Measurements from ENCODE around the gene BSDC1. TPM values are rescaled to one million over a fixed set of nuclear protein-coding genes. Genes with fewer than 3 reads are reported as not detected.

BSDC1 gene
- total RNA-seq, 2 experiments from 2014 or later, result 29.4 to 36.9 TPM

DNA sequence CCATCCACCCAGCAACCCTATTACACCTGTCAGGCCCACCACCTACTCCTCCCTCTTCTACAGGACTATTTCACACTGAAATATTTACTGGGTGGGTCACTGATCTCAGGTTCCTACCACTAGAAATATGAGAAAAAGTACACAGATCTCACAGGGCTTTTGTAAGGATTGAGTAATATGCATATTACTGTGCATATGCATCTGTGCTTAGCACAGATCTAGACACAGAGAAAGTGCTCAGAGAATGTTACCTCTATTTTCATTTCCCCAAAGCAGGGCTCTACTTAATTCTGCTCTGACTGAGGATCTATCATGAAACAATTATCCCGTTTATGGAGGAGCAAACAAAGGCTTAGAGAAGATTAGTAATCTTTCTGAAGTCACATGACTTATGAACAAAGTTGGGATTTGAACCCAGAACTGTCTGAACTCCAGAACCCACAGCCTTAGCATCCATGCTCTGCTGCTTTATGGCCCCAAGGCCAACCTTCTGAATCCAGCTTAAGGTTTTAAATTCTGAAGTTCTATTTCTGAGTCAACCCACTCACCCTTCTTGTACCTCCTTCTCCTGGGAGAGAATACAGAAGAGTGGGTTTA, 20.1 kb downstream of the BSDC1 start:
- Mint-ChIP-seq H3K9me3 (ENCODE audit: low read depth) (no peaks in the 10 kb centered on the region), H3K36me3 (ENCODE audit: low read depth) (peaks cover 25% of the 10 kb centered on the region), H3K4me3 (no peak overlapping the region), H3K27ac (no peak overlapping the region), H3K4me1 (peaks cover 13% of the 10 kb centered on the region), H3K27me3 (no peaks in the 10 kb centered on the region)
- intact Hi-C loops (cut with DNase I, micrococcal nuclease), result no loop called here
- ChIA-PET POLR2A (no interaction called here), CTCF (no interaction called here)
- ATAC-seq (no peak), DNase-seq (no peak)

DNA sequence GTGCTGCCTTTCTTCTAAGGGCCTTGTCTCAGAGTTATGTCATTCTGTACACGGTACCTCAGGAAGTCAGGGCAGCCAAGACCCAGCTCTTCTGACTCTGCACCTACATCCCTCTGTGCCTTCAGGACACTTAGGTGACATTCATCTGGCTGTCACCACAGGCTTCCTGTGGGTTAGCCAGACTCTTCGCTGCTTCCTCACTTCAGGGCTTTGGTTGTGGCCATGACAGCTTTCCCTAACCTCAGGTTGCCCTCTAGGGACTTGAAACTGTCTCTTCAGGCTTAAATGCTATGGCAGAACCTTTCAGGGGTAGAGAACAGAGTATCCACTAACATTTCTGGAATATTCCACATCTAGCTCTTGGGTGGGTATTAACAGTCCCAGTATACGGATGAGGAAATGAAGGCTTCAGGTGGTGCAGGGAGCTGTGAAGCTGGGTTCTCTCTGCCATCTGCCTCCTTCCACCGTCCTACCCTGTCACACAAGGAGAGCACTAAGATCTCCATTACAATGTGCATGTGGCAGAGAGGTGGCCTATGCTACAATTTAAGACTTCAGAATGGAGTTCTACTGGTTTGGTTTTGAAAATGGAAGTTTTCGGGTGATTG, 22.0 kb downstream of the BSDC1 start:
- peak overlapping the region; percentile 44 for H3K27ac Mint-ChIP-seq
- peaks cover 13% of the 10 kb centered on the region for H3K4me1 Mint-ChIP-seq
- ChIA-PET POLR2A (interaction anchor here (0.6 to 0.7 kb wide), 3 partner anchors 33 to 263 kb away, joined by 3 read pairs; no protein-coding TSS in a partner anchor), CTCF (interaction anchor here (0.8 to 1.7 kb wide), 4 partner anchors 22 to 157 kb away, joined by 3 to 6 read pairs (median 3); partner anchors contain the start of gene BSDC1)
- peak; percentile 51 for DNase-seq
- no peaks in the 10 kb centered on the region for H3K9me3 Mint-ChIP-seq (ENCODE audit: low read depth)
- H3K27me3 Mint-ChIP-seq, result no peaks in the 10 kb centered on the region
- intact Hi-C loops (cut with DNase I, micrococcal nuclease), result no loop called here
- H3K4me3 Mint-ChIP-seq, result no peak overlapping the region
- H3K36me3 Mint-ChIP-seq (ENCODE audit: low read depth), result peaks cover 15% of the 10 kb centered on the region
- peak; percentile 78 for ATAC-seq

DNA sequence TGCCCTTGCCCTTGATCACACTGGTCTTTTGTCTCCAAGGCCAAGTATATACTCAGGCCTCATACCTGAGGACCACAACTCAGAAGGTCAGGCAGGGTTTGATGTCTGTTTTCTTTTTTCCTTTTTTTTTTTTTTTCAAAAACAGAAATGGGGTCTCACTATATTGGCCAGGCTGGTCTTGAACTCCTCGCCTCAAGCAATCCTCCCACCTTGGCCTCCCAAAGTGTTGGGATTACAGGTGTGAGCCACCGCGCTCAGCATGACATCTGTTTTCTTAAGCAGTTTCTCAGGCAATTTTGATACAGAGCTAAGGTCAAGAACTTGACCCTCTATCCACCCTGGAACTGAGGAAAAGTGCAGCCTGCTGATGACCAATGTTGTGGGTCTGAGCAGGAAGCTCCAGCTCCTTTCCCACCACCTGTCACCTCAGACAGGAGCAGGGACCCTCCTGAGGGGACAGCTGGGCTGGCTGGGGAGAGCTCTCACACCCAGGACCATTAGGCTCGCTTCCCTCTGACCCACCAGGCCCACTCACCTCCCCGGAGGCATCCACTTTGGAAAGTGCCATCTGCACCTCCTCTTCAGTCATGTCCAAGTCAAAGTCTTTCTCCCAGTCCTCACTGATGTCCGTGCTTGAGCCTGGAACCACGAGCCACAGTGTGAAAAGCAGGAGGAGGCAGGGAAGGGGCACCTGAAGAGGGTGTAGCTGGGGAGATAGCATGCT, 26.2 kb downstream of the BSDC1 start:
- DNase-seq (no peak), ATAC-seq (no peak)
- H3K27me3 Mint-ChIP-seq, result no peaks in the 10 kb centered on the region
- peaks cover 13% of the 10 kb centered on the region for H3K4me1 Mint-ChIP-seq
- H3K9me3 Mint-ChIP-seq (ENCODE audit: low read depth), result no peaks in the 10 kb centered on the region
- no peak overlapping the region for H3K27ac Mint-ChIP-seq
- no peak overlapping the region for H3K4me3 Mint-ChIP-seq
- peaks cover 6% of the 10 kb centered on the region for H3K36me3 Mint-ChIP-seq (ENCODE audit: low read depth)
- POLR2A ChIA-PET, result no interaction called here
- intact Hi-C loops (cut with DNase I, micrococcal nuclease), result no loop called here
- CTCF ChIA-PET, result no interaction called here

DNA sequence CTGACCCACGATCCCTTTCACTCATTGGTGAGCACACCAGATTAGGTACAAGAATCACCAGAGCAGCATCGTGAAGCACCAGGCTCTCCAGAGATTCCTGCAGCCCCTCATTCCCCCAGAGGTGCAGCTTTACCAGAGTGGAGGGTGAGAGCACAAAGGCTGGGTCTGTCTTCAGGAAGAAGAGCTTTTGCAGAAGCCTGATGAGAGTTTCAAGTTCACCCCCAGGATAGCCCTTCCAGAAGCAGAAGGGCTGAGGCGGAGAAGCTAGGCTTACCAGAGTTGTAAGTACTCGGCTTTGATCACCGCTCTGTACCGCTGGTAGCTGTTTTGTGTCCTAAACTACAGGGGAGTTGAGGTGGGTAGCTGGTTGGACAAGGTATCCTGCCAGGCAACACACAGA, 28.8 kb downstream of the BSDC1 start:
- peaks cover 12% of the 10 kb centered on the region for H3K36me3 Mint-ChIP-seq (ENCODE audit: low read depth)
- ChIA-PET CTCF (interaction anchor here (0.7 to 3.3 kb wide), 4 partner anchors 10 to 62 kb away, joined by 3 to 16 read pairs (median 4); no protein-coding TSS in a partner anchor), POLR2A (no interaction called here)
- peaks cover 2% of the 10 kb centered on the region for H3K27me3 Mint-ChIP-seq
- H3K9me3 Mint-ChIP-seq (ENCODE audit: low read depth), result no peaks in the 10 kb centered on the region
- no peak overlapping the region for H3K27ac Mint-ChIP-seq
- peaks cover 11% of the 10 kb centered on the region for H3K4me1 Mint-ChIP-seq
- intact Hi-C loops (cut with DNase I, micrococcal nuclease), result no loop called here
- no peak for ATAC-seq
- no peak for DNase-seq
- H3K4me3 Mint-ChIP-seq, result no peak overlapping the region

DNA sequence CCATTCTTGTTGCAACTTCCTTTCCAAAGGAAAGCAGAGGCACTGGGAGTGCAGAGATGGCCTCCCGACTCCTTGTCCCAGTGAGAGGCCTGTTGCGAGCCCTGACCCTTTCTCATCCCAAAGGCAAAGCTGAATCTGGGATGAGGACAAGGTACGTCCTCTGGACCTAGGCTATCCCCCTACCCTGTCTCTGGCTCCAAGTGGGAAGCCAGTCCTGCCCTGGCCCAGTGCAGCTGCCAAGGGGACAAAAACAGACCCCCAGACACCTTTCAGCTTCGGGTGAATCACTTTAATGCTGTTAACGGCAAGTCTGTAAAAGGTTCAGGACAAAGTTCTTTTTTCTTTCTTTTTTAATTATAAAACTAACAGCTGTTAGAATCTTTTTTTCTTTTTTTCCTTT, 29.4 kb downstream of the BSDC1 start:
- peaks cover 12% of the 10 kb centered on the region for H3K36me3 Mint-ChIP-seq (ENCODE audit: low read depth)
- ChIA-PET CTCF (interaction anchor here (0.7 to 3.3 kb wide), 3 partner anchors 11 to 33 kb away, joined by 3 to 16 read pairs (median 3); no protein-coding TSS in a partner anchor), POLR2A (no interaction called here)
- no peak for ATAC-seq
- H3K4me3 Mint-ChIP-seq, result no peak overlapping the region
- intact Hi-C loops (cut with DNase I, micrococcal nuclease), result no loop called here
- DNase-seq, result no peak
- H3K27ac Mint-ChIP-seq, result no peak overlapping the region
- peaks cover 2% of the 10 kb centered on the region for H3K27me3 Mint-ChIP-seq
- no peaks in the 10 kb centered on the region for H3K9me3 Mint-ChIP-seq (ENCODE audit: low read depth)
- H3K4me1 Mint-ChIP-seq, result peaks cover 14% of the 10 kb centered on the region

DNA sequence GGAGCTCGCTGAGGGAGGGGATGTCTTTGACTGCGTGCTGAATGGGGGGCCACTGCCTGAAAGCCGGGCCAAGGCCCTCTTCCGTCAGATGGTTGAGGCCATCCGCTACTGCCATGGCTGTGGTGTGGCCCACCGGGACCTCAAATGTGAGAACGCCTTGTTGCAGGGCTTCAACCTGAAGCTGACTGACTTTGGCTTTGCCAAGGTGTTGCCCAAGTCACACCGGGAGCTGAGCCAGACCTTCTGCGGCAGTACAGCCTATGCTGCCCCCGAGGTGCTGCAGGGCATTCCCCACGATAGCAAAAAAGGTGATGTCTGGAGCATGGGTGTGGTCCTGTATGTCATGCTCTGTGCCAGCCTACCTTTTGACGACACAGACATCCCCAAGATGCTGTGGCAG, 30.5 kb downstream of the BSDC1 start:
- POLR2A ChIA-PET, result no interaction called here
- no peaks in the 10 kb centered on the region for H3K9me3 Mint-ChIP-seq (ENCODE audit: low read depth)
- H3K27ac Mint-ChIP-seq, result no peak overlapping the region
- H3K4me1 Mint-ChIP-seq, result peaks cover 18% of the 10 kb centered on the region
- DNase-seq (no peak), ATAC-seq (no peak)
- no peak overlapping the region for H3K4me3 Mint-ChIP-seq
- peaks cover 12% of the 10 kb centered on the region for H3K36me3 Mint-ChIP-seq (ENCODE audit: low read depth)
- intact Hi-C loops (cut with DNase I, micrococcal nuclease), result no loop called here
- CTCF ChIA-PET, result interaction anchor here (3.3 kb wide), 1 partner anchor 11 kb away, joined by 16 read pairs; no protein-coding TSS in a partner anchor
- peaks cover 2% of the 10 kb centered on the region for H3K27me3 Mint-ChIP-seq

DNA sequence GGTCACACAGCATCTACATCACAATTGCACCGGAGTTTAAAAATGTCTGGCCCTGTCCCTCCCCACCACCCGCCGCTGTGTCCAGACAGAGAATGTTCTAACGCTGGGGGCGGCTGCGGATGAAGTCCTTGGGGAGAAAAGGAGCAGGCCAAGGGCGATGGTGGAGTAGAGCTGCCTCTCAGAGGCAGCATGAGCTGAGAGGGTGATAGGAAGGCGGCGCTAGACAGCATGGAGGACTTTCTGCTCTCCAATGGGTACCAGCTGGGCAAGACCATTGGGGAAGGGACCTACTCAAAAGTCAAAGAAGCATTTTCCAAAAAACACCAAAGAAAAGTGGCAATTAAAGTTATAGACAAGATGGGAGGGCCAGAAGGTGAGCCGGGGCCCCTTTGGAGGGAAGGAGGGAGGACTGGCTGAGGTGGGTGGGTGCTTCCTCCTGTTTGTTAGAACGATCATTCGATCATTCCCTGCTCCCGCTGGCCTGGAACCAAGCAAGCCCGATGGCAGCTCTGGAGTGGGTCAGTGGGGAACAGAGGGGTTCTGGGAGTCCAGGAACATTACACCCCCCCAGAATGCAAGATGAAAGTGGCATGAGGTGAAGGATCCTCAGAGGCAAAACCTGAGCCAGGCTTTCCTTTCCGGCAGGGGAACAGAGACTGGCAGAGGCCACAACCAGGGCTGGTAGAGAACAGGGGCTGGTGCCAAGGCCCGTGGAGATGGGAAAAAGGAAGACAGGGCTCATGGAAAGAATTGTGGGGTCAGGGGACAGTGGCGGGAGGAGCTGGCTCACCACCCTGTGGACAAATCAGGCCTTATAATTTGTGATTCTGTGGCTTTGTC, 31.5 kb downstream of the BSDC1 start, which contains the start of the genes FAM229A and TSSK3:
FAM229A (minus strand) TSS at position 12 of the 840 bp plus-strand sequence. CDS start 394 bp downstream, outside the sequence.
TSSK3 (plus strand) TSS at position 66 of the 840 bp plus-strand sequence; CDS start at position 229, 163 bp downstream.
- peaks cover 2% of the 10 kb centered on the region for H3K27me3 Mint-ChIP-seq
- DNase-seq, result no peak
- peaks cover 18% of the 10 kb centered on the region for H3K4me1 Mint-ChIP-seq
- no peak for ATAC-seq
- intact Hi-C loops (cut with DNase I, micrococcal nuclease), result no loop called here
- no peaks in the 10 kb centered on the region for H3K9me3 Mint-ChIP-seq (ENCODE audit: low read depth)
- no peak within 1 kb of the TSS for H3K27ac Mint-ChIP-seq
- peaks cover 12% of the 10 kb centered on the region for H3K36me3 Mint-ChIP-seq (ENCODE audit: low read depth)
- no peak within 1 kb of the TSS for H3K4me3 Mint-ChIP-seq
- POLR2A ChIA-PET, result no interaction called here
- CTCF ChIA-PET, result interaction anchor here (1.1 to 3.3 kb wide), 2 partner anchors 10 to 146 kb away, joined by 3 to 16 read pairs; no protein-coding TSS in a partner anchor

DNA sequence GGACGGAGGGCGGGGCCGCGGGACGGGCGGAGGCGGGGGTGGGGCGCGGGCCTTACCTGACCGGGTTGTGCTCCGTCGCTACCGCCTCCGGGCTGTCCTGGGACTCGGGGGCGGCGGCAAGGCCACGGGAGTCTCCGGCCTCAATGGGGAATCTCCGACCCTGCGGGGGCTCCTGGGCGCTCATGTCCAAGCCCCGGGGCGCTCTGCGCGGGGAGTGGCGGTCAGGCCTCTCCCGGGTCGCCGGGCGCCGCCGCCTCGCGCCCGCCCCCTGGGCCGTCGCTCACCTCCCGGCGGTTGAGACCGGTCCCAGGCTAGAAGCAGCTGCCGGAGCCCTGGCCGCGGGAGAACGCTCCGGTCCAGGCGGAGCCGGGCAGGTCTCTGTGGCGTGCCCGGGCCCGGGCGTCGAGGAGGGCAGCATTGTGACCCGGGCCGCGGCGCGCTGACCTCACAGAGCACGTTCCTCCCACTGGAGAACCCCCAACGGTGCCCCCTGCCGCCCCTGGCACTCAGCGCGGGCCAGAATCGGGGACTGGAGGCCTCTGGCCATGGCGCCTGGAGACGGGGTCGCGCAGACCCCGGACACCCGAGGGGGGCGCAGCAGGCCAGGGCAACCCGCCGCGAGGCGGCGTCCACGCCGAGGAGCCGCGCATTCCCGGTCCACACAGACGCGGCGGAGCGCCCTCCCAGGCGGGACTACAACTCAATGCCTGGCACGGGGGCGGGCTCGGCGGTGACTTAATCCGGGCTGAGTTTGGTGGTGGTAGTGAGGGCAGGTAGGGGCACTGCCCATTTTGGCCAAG, 32.4 kb downstream of the BSDC1 start:
- H3K4me3 Mint-ChIP-seq, result no peak overlapping the region
- intact Hi-C loops (cut with DNase I, micrococcal nuclease), result no loop called here

DNA sequence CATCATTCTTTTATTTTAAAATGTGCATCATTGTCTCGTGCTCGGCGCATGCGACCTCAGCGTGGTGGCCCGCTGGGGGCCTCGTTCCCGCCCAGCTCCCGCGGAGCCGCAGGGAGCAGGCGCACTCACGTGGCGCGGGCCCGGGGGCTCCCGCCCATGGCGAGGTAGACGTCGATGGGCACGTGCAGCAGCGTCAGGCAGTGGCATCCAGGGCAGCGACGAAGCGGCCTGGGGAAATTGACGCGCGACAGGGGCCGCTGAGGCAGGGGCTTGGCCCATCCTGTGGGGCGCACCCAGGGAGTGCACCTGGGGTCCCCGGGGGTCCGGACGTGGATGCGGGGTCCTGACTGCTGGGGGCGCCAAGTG, 33.0 kb downstream of the BSDC1 start:
- peaks cover 12% of the 10 kb centered on the region for H3K36me3 Mint-ChIP-seq (ENCODE audit: low read depth)
- H3K9me3 Mint-ChIP-seq (ENCODE audit: low read depth), result no peaks in the 10 kb centered on the region
- H3K4me3 Mint-ChIP-seq, result no peak overlapping the region
- ATAC-seq (no peak), DNase-seq (no peak)
- H3K4me1 Mint-ChIP-seq, result peaks cover 18% of the 10 kb centered on the region
- ChIA-PET CTCF (interaction anchor here (0.7 kb wide), 1 partner anchor 146 kb away, joined by 3 read pairs; no protein-coding TSS in a partner anchor), POLR2A (no interaction called here)
- no peak overlapping the region for H3K27ac Mint-ChIP-seq
- intact Hi-C loops (cut with DNase I, micrococcal nuclease), result no loop called here
- peaks cover 2% of the 10 kb centered on the region for H3K27me3 Mint-ChIP-seq

More for the DNA sequence above, 32.4 kb downstream of the BSDC1 start:
- CTCF ChIA-PET, result interaction anchor here (1.1 kb wide), 1 partner anchor 145 kb away, joined by 3 read pairs; no protein-coding TSS in a partner anchor
- H3K4me1 Mint-ChIP-seq, result peaks cover 18% of the 10 kb centered on the region
- no peak overlapping the region for H3K27ac Mint-ChIP-seq
- POLR2A ChIA-PET, result no interaction called here
- H3K9me3 Mint-ChIP-seq (ENCODE audit: low read depth), result no peaks in the 10 kb centered on the region
- peaks cover 2% of the 10 kb centered on the region for H3K27me3 Mint-ChIP-seq
- DNase-seq (peak; percentile 56), ATAC-seq (peak; percentile 49)
- peaks cover 12% of the 10 kb centered on the region for H3K36me3 Mint-ChIP-seq (ENCODE audit: low read depth)

DNA sequence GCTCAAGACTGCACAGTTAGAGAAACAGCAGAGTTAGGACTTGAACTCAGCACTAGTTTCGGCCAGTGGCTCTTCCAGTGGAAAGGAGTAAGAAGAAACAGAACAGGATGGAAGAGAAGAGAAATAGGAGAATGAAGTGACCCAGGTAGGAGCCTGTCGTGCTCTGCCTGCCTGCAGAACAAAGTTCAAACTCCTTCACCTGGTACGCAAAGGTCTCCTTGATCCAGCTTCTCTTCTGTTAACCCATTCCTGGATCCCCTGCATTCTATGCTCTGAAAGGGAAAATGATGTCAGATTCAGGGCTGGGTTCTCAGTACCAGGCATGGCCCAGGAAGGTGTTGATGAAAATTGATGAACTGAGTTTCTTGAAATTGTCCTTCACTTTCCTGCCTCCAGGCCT, 35.8 kb downstream of the BSDC1 start:
- Mint-ChIP-seq H3K27ac (no peak overlapping the region), H3K4me1 (peaks cover 18% of the 10 kb centered on the region), H3K27me3 (peaks cover 2% of the 10 kb centered on the region), H3K36me3 (ENCODE audit: low read depth) (peaks cover 9% of the 10 kb centered on the region), H3K9me3 (ENCODE audit: low read depth) (no peaks in the 10 kb centered on the region), H3K4me3 (no peak overlapping the region)
- ATAC-seq (no peak), DNase-seq (no peak)
- intact Hi-C loops (cut with DNase I, micrococcal nuclease), result loop anchor here in 1 of 2 experiments (5.0 kb wide), 1 partner anchor 156 kb away; the partner anchor contains the start of gene CCDC28B
- ChIA-PET CTCF (interaction anchor here (0.6 to 1.2 kb wide), 4 partner anchors 30 to 152 kb away, joined by 3 to 4 read pairs (median 4); no protein-coding TSS in a partner anchor), POLR2A (no interaction called here)

All from activated CD4-positive, alpha-beta T cell treated with anti-CD3 and anti-CD28 coated beads for 36 hours (primary cell).